Measurements from ENCODE around the gene BLVRA. TPM values are rescaled to one million over a fixed set of nuclear protein-coding genes. Genes with fewer than 3 reads are reported as not detected.
A peak's percentile ranks its signal among the peaks of the same experiment; 100 is the strongest.

BLVRA gene
- total RNA-seq, 1 donor from 2014 or later: 65.6 TPM

GRCh38 chr7:43756368-43757072 lies 2.0 kb upstream of the BLVRA start:
- Histone ChIP-seq H3K27ac (no peak overlapping the region), H3K27me3 (no peaks in the 10 kb centered on the region), H3K4me1 (peaks cover 22% of the 10 kb centered on the region), H3K36me3 (no peaks in the 10 kb centered on the region), H3K4me3 (no peak overlapping the region), H3K9me3 (no peaks in the 10 kb centered on the region)
- intact Hi-C loops (cut with DNase I): no loop called here
- TF ChIP-seq, protein P1, sequence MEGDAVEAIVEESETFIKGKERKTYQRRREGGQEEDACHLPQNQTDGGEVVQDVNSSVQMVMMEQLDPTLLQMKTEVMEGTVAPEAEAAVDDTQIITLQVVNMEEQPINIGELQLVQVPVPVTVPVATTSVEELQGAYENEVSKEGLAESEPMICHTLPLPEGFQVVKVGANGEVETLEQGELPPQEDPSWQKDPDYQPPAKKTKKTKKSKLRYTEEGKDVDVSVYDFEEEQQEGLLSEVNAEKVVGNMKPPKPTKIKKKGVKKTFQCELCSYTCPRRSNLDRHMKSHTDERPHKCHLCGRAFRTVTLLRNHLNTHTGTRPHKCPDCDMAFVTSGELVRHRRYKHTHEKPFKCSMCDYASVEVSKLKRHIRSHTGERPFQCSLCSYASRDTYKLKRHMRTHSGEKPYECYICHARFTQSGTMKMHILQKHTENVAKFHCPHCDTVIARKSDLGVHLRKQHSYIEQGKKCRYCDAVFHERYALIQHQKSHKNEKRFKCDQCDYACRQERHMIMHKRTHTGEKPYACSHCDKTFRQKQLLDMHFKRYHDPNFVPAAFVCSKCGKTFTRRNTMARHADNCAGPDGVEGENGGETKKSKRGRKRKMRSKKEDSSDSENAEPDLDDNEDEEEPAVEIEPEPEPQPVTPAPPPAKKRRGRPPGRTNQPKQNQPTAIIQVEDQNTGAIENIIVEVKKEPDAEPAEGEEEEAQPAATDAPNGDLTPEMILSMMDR (IDR thresholded peaks at IDR 0.05): no peak
- DNase-seq (ENCODE audit: extremely low spot score in 2 of 2): peak in 1 of 2 donors; percentile 56

DNA sequence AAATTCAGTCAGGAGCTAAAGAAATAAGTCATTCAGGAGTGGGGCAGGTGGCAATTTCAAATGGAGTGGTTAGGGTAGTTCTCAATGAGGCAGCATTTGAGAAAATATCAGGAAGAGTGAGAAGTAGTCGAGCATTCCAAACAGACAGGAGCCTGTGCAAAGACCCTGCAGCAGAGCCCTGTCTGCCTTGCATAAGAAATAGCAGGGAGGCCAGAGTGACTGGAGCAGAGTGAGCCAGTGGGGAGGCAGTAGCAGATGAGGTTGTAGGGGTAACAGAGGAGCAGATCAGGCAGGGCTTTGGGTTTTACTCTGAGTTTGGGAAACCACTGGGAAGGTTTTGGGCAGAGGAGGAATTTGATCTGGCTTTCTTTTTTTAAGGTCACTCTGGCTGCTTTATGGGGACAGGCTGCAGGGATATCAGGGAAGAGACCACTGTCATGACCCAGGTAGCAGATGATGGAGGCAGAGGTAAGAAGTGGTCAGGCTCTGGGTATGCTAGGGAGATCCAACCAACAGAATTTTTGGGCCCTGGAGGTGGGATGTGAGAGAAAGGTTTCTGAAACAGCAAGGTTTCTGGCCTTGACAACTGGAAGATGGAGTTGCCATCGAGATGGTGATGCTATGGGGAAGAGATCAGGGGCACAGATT lies 1.3 kb upstream of the BLVRA start:
- no peaks in the 10 kb centered on the region for H3K9me3 ChIP-seq
- H3K36me3 ChIP-seq: no peaks in the 10 kb centered on the region
- no peak overlapping the region for H3K27ac ChIP-seq
- intact Hi-C loops (cut with DNase I): no loop called here
- peaks cover 22% of the 10 kb centered on the region for H3K4me1 ChIP-seq
- DNase-seq (ENCODE audit: extremely low spot score in 2 of 2): peak in 1 of 2 donors; percentile 79
- H3K4me3 ChIP-seq: no peak overlapping the region
- no peaks in the 10 kb centered on the region for H3K27me3 ChIP-seq
- no peak for TF ChIP-seq POLR2AphosphoS5 (IDR thresholded peaks at IDR 0.05; ENCODE audit: insufficient read depth in 1 of 2, low read depth in 1 of 2)
- TF ChIP-seq POLR2A (IDR thresholded peaks at IDR 0.05): no peak
- TF ChIP-seq, protein P1 (IDR thresholded peaks at IDR 0.05): no peak

- H3K4me1 ChIP-seq: peaks cover 35% of the 10 kb centered on the region
- no peaks in the 10 kb centered on the region for H3K36me3 ChIP-seq
- no peaks in the 10 kb centered on the region for H3K27me3 ChIP-seq
- TF ChIP-seq POLR2AphosphoS5 (IDR thresholded peaks at IDR 0.05; ENCODE audit: insufficient read depth in 1 of 2, low read depth in 1 of 2) (no peak), POLR2A (IDR thresholded peaks at IDR 0.05) (no peak)
- TF ChIP-seq, protein P1 (IDR thresholded peaks at IDR 0.05): no peak
- DNase-seq (ENCODE audit: extremely low spot score in 2 of 2): peak in 1 of 2 donors; percentile 83
- H3K27ac ChIP-seq: peak overlapping the region; percentile 92
- no peaks in the 10 kb centered on the region for H3K9me3 ChIP-seq
- peak overlapping the region; percentile 73 to 85 for H3K4me3 ChIP-seq
- intact Hi-C loops (cut with DNase I): no loop called here
Measured at GRCh38 chr7:43758822-43759683, 573 bp downstream of the BLVRA start.

DNA sequence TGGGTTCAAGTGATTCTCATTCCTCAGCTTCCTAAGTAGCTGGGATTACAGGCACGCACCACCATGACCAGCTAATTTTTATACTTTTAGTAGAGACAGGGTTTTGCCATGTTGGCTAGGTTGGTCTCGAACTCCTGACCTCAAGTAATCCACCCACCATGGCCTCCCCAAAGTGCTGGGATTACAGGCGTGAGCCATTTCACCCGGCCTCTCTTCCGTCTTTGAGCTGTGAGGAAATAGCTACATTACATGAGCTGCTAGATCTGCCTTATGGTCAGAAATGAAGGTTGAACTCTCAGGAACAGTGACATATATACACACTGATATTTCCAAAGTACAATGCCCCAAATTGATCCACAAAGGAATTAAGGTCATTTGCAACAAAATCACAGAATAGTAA lies 2.4 kb downstream of the BLVRA start:
- intact Hi-C loops (cut with DNase I): no loop called here
- H3K27me3 ChIP-seq: no peaks in the 10 kb centered on the region
- TF ChIP-seq POLR2A (IDR thresholded peaks at IDR 0.05) (no peak), POLR2AphosphoS5 (IDR thresholded peaks at IDR 0.05; ENCODE audit: insufficient read depth in 1 of 2, low read depth in 1 of 2) (no peak)
- TF ChIP-seq, protein P1 (IDR thresholded peaks at IDR 0.05): no peak
- no peak overlapping the region for H3K4me3 ChIP-seq
- H3K9me3 ChIP-seq: no peaks in the 10 kb centered on the region
- H3K27ac ChIP-seq: no peak overlapping the region
- peaks cover 49% of the 10 kb centered on the region for H3K4me1 ChIP-seq
- peak in 1 of 2 donors; percentile 60 for DNase-seq (ENCODE audit: extremely low spot score in 2 of 2)
- H3K36me3 ChIP-seq: no peaks in the 10 kb centered on the region
